Epidermal melanocyte (primary cell): ENCODE results near the gene PSG4.
A peak's percentile ranks its signal among the peaks of the same experiment; 100 is the strongest.
"Not testable (repeated sequence)": the region's sequence is repeated elsewhere in the genome, so short reads cannot be mapped to it uniquely, and the experiment has no call there.

Experiments used
- DNase-seq: peaks from one replicate; pipeline ENCODE4 v3.0.0; 2011; ENCODE audit warnings: low spot score; ENCODE audit not compliant: insufficient read length

Gene PSG4

DNA sequence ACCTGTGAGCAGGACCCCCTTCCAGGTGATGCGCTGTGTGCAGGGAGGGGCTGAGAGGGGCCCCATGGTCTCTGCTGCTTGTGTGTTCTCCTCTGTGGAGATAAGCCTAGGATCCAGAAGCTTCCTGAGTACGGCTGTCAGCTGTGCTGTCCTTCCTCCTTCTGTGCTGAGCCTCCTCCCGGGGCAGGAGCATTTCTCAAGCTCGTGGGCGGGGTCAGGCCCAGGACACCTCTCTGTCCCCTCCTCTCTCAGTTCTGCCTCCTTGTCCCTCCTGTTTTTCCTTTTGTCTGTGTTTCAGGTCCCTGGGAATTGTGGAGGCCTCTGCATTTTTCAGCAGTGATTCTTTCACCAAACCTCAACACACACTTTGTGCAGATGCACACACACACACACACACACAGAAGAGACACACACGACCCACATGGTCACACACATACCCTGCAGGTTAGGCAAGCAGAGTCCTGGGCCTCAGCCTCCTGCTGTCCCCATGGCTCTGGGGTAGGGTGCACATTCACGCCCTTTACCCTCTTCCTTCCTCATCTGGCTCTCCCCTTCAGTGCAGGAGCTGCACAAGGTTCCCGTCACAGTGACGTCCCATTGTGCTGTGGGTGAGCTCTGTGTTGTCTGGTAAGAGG, at the start of gene PSG4:
Gene PSG4 (minus strand): TSS at position 168 of the 635 bp plus-strand sequence. CDS start 102 bp downstream, at position 66.
- DNase-seq, result not testable (repeated sequence)

DNA sequence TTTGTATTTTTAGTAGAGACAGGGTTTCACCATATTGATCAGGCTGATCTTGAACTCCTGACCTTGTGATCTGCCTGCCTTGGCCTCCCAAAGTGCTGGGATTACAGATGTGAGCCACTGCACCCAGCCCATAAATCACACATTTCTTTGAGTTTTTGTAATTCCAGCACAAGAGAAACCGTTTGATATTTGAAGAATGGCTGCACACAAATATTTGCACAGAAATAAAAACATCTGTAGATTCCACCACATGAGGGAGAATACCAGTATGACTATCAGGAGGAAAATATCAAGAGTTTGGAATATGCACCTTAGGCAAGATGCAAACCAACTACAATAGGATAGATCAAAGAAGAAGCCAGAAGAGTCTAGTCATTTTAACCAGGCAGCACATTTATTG, 46.0 kb upstream of the PSG4 start:
- not testable (repeated sequence) for DNase-seq

- not testable (repeated sequence) for DNase-seq
These were observed 44.9 kb upstream of the PSG4 start for GRCh38 chr19:43250296-43250695.

- not testable (repeated sequence) for DNase-seq
These were observed 43.2 kb upstream of the PSG4 start for GRCh38 chr19:43248635-43249002.

GRCh38 chr19:43247243-43247880, 41.9 kb upstream of the PSG4 start:
- not testable (repeated sequence) for DNase-seq

- DNase-seq, result not testable (repeated sequence)
These were observed 40.4 kb upstream of the PSG4 start for GRCh38 chr19:43245848-43246247.

DNA sequence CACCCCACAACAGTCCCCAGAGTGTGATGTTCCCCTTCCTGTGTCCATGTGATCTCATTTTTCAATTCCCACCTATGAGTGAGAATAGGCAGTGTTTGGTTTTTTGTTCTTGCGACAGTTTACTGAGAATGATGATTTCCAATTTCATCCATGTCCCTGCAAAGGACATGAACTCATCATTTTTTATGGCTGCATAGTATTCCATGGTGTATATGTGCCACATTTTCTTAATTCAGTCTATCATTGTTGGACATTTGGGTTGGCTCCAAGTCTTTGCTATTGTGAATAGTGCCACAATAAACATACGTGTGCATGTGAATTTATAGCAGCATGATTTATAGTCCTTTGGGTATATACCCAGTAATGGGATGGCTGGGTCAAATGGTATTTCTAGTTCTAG, 36.8 kb upstream of the PSG4 start:
- DNase-seq, result not testable (repeated sequence)

- not testable (repeated sequence) for DNase-seq
These were observed 32.8 kb upstream of the PSG4 start for GRCh38 chr19:43238213-43238612.

- DNase-seq, result not testable (repeated sequence)
These were observed 30.2 kb upstream of the PSG4 start for GRCh38 chr19:43235686-43236085.

- DNase-seq, result no peak
These were observed 23.9 kb upstream of the PSG4 start for GRCh38 chr19:43229315-43229714.

- DNase-seq, result peak; percentile 9
These were observed 23.3 kb upstream of the PSG4 start for GRCh38 chr19:43228730-43229129.

DNA sequence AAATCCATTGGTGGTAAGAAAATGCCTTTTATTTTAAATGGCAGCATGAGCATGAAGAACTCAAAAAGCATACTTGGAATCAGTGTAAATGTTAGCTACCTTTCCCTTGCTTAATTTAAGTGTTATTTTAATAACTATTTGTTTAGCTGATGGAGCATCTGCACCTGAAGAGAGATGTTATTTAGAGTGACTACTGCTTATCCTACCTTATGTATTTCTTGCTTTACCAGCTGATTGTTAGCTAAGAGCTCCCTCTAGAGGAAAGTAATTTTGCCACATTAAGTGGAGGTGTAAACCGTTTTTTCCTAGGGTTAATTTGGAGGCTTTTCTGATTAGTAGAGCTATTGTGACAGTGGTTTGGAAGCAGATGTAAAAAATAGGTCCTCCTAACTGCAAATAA, 21.5 kb upstream of the PSG4 start:
- DNase-seq, result not testable (repeated sequence)

DNA sequence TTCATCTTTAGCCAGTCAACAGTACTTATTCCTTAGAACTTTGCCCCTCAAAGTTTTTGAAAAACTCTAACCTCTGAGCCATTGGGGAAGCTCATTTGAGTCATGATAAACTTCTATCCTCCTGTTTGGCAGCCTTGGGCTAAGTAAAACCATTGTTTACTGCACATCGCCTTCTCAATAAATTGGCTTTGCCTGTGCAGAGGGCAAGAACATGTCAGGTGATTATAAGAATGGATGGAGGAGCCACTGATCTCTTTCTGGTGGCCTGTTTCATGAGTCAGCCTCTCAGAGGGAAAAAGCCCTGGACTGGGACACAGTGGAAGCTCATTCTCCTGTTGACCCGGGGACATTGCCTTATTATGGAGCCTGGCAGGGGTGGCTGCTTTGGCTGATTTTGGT, 19.4 kb upstream of the PSG4 start:
- no peak for DNase-seq

DNA sequence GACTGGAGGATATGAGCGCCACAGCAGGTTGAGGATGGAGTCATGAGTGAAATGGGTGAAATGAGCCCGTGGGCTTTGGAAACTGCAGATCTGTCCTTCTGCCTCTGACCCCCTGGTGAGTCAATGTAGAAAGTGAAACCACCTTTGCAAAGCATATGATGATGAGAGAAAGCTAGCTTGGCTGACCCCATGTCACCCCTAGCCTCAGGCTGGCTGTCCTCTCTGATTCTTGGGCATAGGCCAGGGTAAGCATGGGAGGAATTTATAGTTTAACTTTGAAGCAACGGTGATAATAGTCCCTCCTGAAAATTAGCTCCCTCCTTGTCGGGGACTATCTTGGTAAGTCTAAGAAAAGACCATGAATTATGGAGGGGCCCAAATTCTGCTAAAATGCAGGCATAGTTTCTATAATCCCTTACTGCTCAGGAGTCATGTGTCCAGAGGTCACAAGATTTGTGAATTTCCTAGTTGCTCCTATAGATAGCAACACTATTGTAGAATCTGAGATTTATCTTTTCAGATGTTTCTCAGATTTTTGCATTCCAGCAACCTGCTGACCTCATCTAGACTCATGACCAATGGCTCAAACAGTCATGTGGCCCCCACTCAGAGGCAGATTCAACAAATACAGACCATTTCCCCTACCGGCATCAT, 18.9 kb upstream of the PSG4 start:
- not testable (repeated sequence) for DNase-seq

DNA sequence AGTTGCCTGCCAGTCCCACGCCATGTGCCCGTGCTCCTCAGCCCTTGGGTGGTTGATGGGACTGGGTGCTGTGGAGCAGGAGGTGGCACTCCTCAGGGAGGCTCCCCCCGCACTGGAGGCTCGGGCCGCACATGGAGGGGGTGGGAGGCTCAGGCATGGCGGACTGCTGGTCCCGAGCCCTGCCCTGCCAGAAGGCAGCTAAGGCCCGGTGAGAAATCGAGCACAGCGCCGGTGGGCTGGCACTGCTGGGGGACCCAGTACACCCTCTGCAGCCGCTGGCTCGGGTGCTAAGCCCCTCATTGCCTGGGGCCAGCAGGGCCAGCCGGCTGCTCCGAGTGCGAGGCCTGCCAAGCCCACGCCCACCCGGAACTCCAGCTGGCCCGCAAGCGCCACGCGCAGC, 16.5 kb upstream of the PSG4 start:
- not testable (repeated sequence) for DNase-seq

- DNase-seq, result not testable (repeated sequence)
These were observed 13.7 kb upstream of the PSG4 start for GRCh38 chr19:43219136-43219535.

DNA sequence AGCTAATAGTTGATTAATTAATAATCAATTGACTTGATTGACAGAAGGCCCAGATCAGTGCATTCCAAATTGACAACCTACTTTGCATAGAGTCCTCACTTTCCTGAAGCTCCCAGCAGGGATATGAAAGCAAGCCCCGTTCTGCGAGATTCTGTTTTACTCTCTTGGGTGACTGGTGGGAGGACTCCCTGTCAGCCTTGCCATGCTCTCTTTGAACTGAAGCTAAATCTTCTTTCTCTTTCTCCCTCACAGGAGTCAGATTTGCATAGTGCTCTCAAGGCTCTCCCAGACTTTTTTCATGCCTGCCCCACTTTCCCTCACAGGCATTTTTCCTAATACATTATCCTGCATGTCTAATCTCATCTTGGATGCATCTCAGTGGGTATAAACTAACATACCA, 10.4 kb upstream of the PSG4 start:
- not testable (repeated sequence) for DNase-seq

DNA sequence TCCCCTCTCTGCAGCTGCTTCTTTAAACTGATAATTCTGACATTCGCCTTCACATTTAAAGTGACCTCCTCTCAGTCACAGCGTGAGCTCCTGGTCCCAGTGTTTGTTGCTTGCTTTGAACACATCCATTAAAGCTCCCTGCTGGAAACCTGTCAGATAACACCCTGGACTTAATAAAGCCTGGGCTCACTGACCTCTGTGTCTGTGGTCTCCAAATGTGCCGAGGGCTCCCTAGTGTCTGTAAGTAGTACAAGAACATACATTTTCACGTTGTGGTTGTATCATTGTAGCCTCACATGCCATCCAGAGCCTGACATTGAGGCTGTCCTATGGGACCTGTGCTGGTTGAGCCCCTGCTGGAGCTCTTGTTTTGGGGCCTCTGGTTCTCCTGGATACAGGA, 2.6 kb upstream of the PSG4 start:
- no peak for DNase-seq

GRCh38 chr19:43207174-43207573, 1.7 kb upstream of the PSG4 start:
- DNase-seq, result not testable (repeated sequence)

- DNase-seq, result not testable (repeated sequence)
These were observed 1.8 kb downstream of the PSG4 start for GRCh38 chr19:43203611-43204010.

DNA sequence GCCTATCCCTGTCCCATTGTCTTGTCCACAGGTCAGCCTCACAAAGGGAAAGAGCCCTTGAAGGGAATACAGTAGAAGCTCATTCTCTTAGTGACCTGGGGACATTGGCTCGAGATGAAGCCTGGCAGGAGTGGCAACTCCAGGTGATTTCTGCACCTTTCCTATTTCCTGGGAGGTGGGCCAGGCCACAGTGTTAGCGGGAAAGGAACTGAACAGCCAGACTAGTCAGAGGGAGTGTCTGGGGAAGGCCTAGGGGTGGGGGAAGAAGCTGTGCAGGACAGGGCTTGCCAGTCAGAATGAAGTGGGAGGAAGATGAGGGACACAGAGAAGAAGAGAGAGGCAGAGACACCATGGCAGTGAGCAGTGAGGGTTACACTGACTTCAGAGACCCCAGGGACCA, 3.5 kb downstream of the PSG4 start:
- not testable (repeated sequence) for DNase-seq

- DNase-seq, result not testable (repeated sequence)
These were observed 4.1 kb downstream of the PSG4 start for GRCh38 chr19:43201337-43201801.
